Esophagus muscularis mucosa (tissue), 4 donors: ENCODE results near the gene DPY19L3. TPM values are rescaled to one million over a fixed set of nuclear protein-coding genes. Genes with fewer than 3 reads are reported as not detected.
"Not testable (repeated sequence)": the region's sequence is repeated elsewhere in the genome, so short reads cannot be mapped to it uniquely, and the experiment has no call there.

Experiments used
- DNase-seq: peaks from one replicate; pipeline ENCODE4 v3.0.0-alpha.2; 2017; ENCODE audit errors: extremely low spot score
- H3K27ac ChIP-seq, 4 donors: fragments of 200-600 bp; sonication (generic); replicated peaks in 1 of 4; 1 replicate in 3 of 4; 2 replicates in 1 of 4; pipeline ENCODE4 v1.5.1; 2016 to 2019; ENCODE audit warnings: mild to moderate bottlenecking in 1 of 4
- H3K27me3 ChIP-seq, 4 donors: fragments of 200-600 bp; sonication (generic); one replicate each; pipeline versions ENCODE4 v1.5.1 to v1.6.0; 2016 to 2019
- H3K36me3 ChIP-seq, 4 donors: fragments of 200-600 bp; sonication (generic); one replicate each; pipeline ENCODE4 v1.5.1; 2016 to 2019
- H3K4me1 ChIP-seq, 4 donors: fragments of 200-600 bp; sonication (generic); one replicate each; pipeline ENCODE4 v1.5.1; 2016 to 2019
- H3K4me3 ChIP-seq, 4 donors: fragments of 200-600 bp; sonication (generic); 1 replicate in 2 of 4; 2 replicates in 2 of 4; pipeline ENCODE4 v1.5.1; 2016 to 2019; ENCODE audit warnings: mild to moderate bottlenecking in 4 of 4, moderate library complexity in 1 of 4
- H3K9me3 ChIP-seq, 4 donors: fragments of 200-600 bp; sonication (generic); 1 replicate in 3 of 4; 2 replicates in 1 of 4; pipeline ENCODE4 v1.5.1; 2016 to 2019
- CTCF ChIP-seq, 3 experiments: fragments of 200-600 bp in 2 of 3; fragments of 450-650 bp in 1 of 3; sonication (generic) in 2 of 3; IDR thresholded peaks; one replicate each; pipeline ENCODE4 v1.5.1; 2017 to 2019; ENCODE audit warnings: antibody characterized with exemption in 3 of 3, mild to moderate bottlenecking in 2 of 3, moderate library complexity in 1 of 3
- EP300 ChIP-seq: sonication (generic); formaldehyde crosslinking; IDR thresholded peaks from one replicate; pipeline ENCODE4 v1.6.1; 2017; ENCODE audit warnings: antibody characterized with exemption
- POLR2A ChIP-seq: fragments of 450-650 bp; IDR thresholded peaks from one replicate; pipeline ENCODE4 v1.6.1; 2017; ENCODE audit warnings: antibody characterized with exemption, moderate library complexity, mild to moderate bottlenecking, low read depth
- POLR2AphosphoS5 ChIP-seq, 2 donors: sonication (generic); formaldehyde crosslinking; IDR thresholded peaks; one replicate each; pipeline ENCODE4 v1.6.1; 2017; ENCODE audit warnings: antibody characterized with exemption in 2 of 2
- WGBS: methylation state at CpG from one replicate; pipeline ENCODE4 v1.1.5; 2018; 5-methylcytosine and 5-hydroxymethylcytosine counted together
- intact Hi-C: fragments of 100-400 bp; cut with DNase I; formaldehyde crosslinking; loops from one replicate; pipeline ENCODE4 v1.15.1; 2023
- total RNA-seq, 4 donors: library from RNA; depleted of rRNA; stranded (reverse); fragments of >200 nt; gene quantifications; one replicate each; pipeline versions ENCODE4 v1.1.0 to v1.2.1, GENCODE V29; 2016

The DPY19L3 gene
- total RNA-seq, 4 donors from 2014 or later = 13.6 to 16.4 (median 14.6) TPM

GRCh38 chr19:32418155-32418554, 12.6 kb downstream of the DPY19L3 start:
- WGBS = 93% methylated on average over 3 of the region's 3 CpGs
- H3K36me3 ChIP-seq = peaks cover 3 to 51% (median 10%) of the 10 kb centered on the region in 4 donors
- no peaks in the 10 kb centered on the region for H3K9me3 ChIP-seq
- intact Hi-C loops = no loop called here
- no peak for DNase-seq
- no peak overlapping the region for H3K4me3 ChIP-seq
- H3K27ac ChIP-seq = no peak overlapping the region
- no peaks in the 10 kb centered on the region for H3K27me3 ChIP-seq
- no peak for TF ChIP-seq EP300
- TF ChIP-seq CTCF (IDR thresholded peaks at IDR 0.05) = no peak
- no peak for TF ChIP-seq POLR2A
- TF ChIP-seq POLR2AphosphoS5 (IDR thresholded peaks at IDR 0.05) = no peak
- H3K4me1 ChIP-seq = no peaks in the 10 kb centered on the region

GRCh38 chr19:32421589-32422361, 16.2 kb downstream of the DPY19L3 start:
- 78% methylated on average over 7 of the region's 7 CpGs for WGBS
- Histone ChIP-seq H3K9me3 (no peaks in the 10 kb centered on the region), H3K4me1 (no peaks in the 10 kb centered on the region), H3K4me3 (no peak overlapping the region), H3K27ac (no peak overlapping the region), H3K27me3 (no peaks in the 10 kb centered on the region), H3K36me3 (peaks cover 0 to 27% (median 7%) of the 10 kb centered on the region in 4 donors)
- TF ChIP-seq POLR2A (no peak), POLR2AphosphoS5 (IDR thresholded peaks at IDR 0.05) (no peak), CTCF (IDR thresholded peaks at IDR 0.05) (no peak), EP300 (no peak)
- intact Hi-C loops = no loop called here
- no peak for DNase-seq

- no peak overlapping the region for H3K4me3 ChIP-seq
- H3K27ac ChIP-seq = no peak overlapping the region
- no peak for DNase-seq
- intact Hi-C loops = no loop called here
- WGBS = 61% methylated on average over 3 of the region's 3 CpGs
- no peaks in the 10 kb centered on the region for H3K4me1 ChIP-seq
- no peaks in the 10 kb centered on the region for H3K27me3 ChIP-seq
- TF ChIP-seq POLR2AphosphoS5 (IDR thresholded peaks at IDR 0.05) = no peak
- no peak for TF ChIP-seq POLR2A
- TF ChIP-seq CTCF (IDR thresholded peaks at IDR 0.05) = no peak
- no peak for TF ChIP-seq EP300
- H3K9me3 ChIP-seq = no peaks in the 10 kb centered on the region
- peaks cover 0 to 22% (median 6%) of the 10 kb centered on the region in 4 donors for H3K36me3 ChIP-seq
These were observed 16.9 kb downstream of the DPY19L3 start for GRCh38 chr19:32422435-32422834.

GRCh38 chr19:32423944-32424343, 18.4 kb downstream of the DPY19L3 start:
- H3K4me1 ChIP-seq, H3K27ac ChIP-seq, H3K9me3 ChIP-seq, DNase-seq, intact Hi-C loops, H3K4me3 ChIP-seq, H3K27me3 ChIP-seq: not testable (repeated sequence)
- peaks cover 0 to 22% (median 7%) of the 10 kb centered on the region in 4 donors for H3K36me3 ChIP-seq
- 96% methylated on average over 3 of the region's 3 CpGs for WGBS

GRCh38 chr19:32427536-32427935, 22.0 kb downstream of the DPY19L3 start:
- Histone ChIP-seq H3K4me1 (no peaks in the 10 kb centered on the region), H3K9me3 (no peaks in the 10 kb centered on the region), H3K27ac (no peak overlapping the region), H3K4me3 (no peak overlapping the region), H3K36me3 (peaks cover 0 to 5% (median 0%) of the 10 kb centered on the region in 4 donors), H3K27me3 (no peaks in the 10 kb centered on the region)
- no peak for TF ChIP-seq POLR2A
- DNase-seq = no peak
- intact Hi-C loops = no loop called here
- 80% methylated on average over 3 of the region's 3 CpGs for WGBS

GRCh38 chr19:32436692-32437091, 31.1 kb downstream of the DPY19L3 start:
- intact Hi-C loops = no loop called here
- TF ChIP-seq EP300 (no peak), CTCF (IDR thresholded peaks at IDR 0.05) (no peak), POLR2A (no peak), POLR2AphosphoS5 (IDR thresholded peaks at IDR 0.05) (no peak)
- Histone ChIP-seq H3K36me3 (peaks cover 0 to 47% (median 19%) of the 10 kb centered on the region in 4 donors), H3K27ac (no peak overlapping the region), H3K4me3 (no peak overlapping the region), H3K27me3 (no peaks in the 10 kb centered on the region), H3K4me1 (no peaks in the 10 kb centered on the region), H3K9me3 (no peaks in the 10 kb centered on the region)
- WGBS = 96% methylated on average over 6 of the region's 6 CpGs
- no peak for DNase-seq
